Activated CD4-positive, alpha-beta T cell treated with anti-CD3 and anti-CD28 coated beads, Interleukin-2, amount 50 U/mL, for 1 hour (primary cell): ENCODE measurements around the gene DZIP1.

ENCODE experiments used
- DNase-seq: peaks from one replicate; pipeline ENCODE4 v3.0.0-alpha.2; 2020

DZIP1 gene

DNA sequence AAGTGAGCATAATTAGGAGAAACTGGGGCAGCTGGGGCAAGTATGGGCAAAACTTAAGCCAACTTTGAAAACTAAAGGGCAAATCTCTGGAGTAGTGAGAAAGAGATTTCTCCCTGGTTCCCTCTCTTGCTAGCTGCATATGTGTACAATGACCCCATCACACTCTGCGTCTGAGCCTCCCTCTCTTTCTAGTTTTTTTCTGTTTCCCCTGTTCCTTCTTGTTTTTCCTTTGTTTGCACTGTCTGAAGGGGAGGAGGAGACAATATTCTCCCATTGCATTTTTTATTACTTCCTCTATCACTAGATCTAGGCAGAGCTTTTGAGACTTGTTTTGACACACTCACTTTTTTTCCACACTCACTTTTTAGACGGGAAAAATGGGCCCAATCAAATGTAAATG, 103.2 kb downstream of the DZIP1 start:
- DNase-seq, result no peak

DNA sequence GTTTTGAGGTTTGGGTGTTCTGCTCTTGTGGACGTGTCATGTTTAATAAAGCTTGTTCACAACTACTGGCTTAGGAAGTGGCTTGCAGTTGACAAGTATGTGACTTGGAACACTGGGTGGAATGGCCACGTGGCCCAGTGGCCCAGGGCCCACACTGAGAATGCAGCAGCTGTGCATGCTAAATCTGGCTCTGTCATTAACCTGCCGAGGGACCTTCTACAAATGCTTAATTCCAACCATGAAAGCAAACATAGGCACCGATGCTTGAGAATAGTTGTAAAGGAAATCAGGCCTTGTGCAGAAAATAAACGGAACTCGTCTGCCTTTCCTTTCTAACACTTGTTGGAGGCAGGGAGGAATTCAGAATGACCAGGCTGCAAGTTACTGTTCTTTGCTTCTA, 103.6 kb downstream of the DZIP1 start:
- DNase-seq, result no peak

GRCh38 chr13:95536632-95537241, 107.8 kb downstream of the DZIP1 start:
- DNase-seq, result no peak

GRCh38 chr13:95535243-95535642, 109.3 kb downstream of the DZIP1 start:
- no peak for DNase-seq

DNA sequence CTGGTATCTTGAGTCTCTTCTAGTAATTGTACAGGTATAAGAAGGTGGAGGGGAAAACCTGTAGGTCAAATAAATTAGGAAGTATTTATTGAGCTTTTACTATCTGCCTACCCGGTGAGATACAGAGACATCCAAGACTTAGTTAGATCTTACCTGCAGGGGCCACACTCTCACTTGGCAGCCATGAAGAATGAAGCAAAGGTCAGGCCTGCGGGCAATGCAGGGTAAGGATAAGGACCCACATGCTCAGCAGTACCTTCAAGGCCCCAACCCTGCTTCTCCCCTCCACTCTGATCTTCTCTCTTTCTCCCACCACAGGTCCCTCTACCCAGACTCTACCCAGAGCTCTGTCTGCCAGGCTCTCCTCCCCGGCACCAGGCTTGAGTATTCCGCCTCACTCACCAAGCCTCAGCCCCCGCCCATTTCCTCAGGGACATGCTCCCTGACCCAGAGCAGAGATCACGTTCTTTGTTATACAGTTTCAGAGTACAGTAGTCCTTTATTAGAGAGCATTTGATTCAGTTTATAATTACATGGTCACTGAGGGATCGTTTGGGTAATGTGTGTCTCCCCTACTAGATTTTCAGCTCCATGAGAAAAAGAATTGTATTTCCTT, 110.9 kb downstream of the DZIP1 start:
- DNase-seq, result no peak

- no peak for DNase-seq
Observed at GRCh38 chr13:95530178-95530577, 114.3 kb downstream of the DZIP1 start.
